HepG2 (cell line): Measurements from ENCODE around the gene AKR1C3. TPM values are rescaled to one million over a fixed set of nuclear protein-coding genes. Genes with fewer than 3 reads are reported as not detected.

ENCODE experiments used
- CBFB ChIP-seq: sonication (generic); formaldehyde crosslinking; IDR thresholded peaks from 2 replicates; pipeline ENCODE4 v1.4.0; 2020; ENCODE audit warnings: missing genetic modification reagents
- CHD2 ChIP-seq: IDR thresholded peaks from 2 replicates; pipeline ENCODE4 v1.6.1; 2011; ENCODE audit warnings: low read depth, low read length, improper control_type of control experiment
- GATAD2A ChIP-seq: IDR thresholded peaks from 2 replicates; pipeline ENCODE4 v1.6.1; 2016
- MXD4 ChIP-seq: IDR thresholded peaks from 2 replicates; pipeline ENCODE4 v1.6.1; 2016; ENCODE audit warnings: mild to moderate bottlenecking, missing biosample characterization, missing genetic modification reagents
- SAFB2 ChIP-seq: sonication (generic); formaldehyde crosslinking; IDR thresholded peaks from 2 replicates; pipeline ENCODE4 v1.5.1; 2020; ENCODE audit warnings: missing genetic modification reagents, low read depth, mild to moderate bottlenecking, borderline replicate concordance
- SAP130 ChIP-seq: IDR thresholded peaks from 2 replicates; pipeline ENCODE4 v1.6.1; 2016; ENCODE audit warnings: low read depth
- SIX1 ChIP-seq: sonication (generic); formaldehyde crosslinking; IDR thresholded peaks from 2 replicates; pipeline ENCODE4 v1.4.0; 2020; ENCODE audit warnings: missing genetic modification reagents, borderline replicate concordance
- polyA plus RNA-seq, 8 experiments: library from polyadenylated mRNA; depleted of rRNA in 3 of 8; stranded (reverse) in 7 of 8; unstranded in 1 of 8; fragments of >200 nt; fragmentation: Illumina TruSeq in 4 of 8; extraction: Trizol in 4 of 8; gene quantifications; 2 replicates each; pipeline versions ENCODE4 v1.2.1 to v1.2.3, GENCODE V29; 2011 to 2016; ENCODE audit warnings: low read depth in 4 of 8, missing spikeins in 1 of 8, mixed read lengths in 1 of 8; ENCODE audit not compliant: insufficient read depth in 1 of 8
- total RNA-seq, 5 experiments: library from RNA; depleted of rRNA; stranded (reverse); fragments of >200 nt; fragmentation: Illumina TruSeq; extraction: Trizol; gene quantifications; 2 replicates each; pipeline ENCODE4 v1.2.3, GENCODE V29; 2016; ENCODE audit warnings: low read depth in 1 of 5
- TF ChIP-seq, protein P1 (sequence below): IDR thresholded peaks from 2 replicates; pipeline ENCODE4 v1.6.1; 2012; ENCODE audit warnings: low read depth, low read length, improper control_type of control experiment
- TF ChIP-seq, protein P2 (sequence below): sonication (generic); formaldehyde crosslinking; IDR thresholded peaks from 2 replicates; pipeline ENCODE4 v1.8.0; 2022; ENCODE audit warnings: missing genetic modification reagents, low read depth, mild to moderate bottlenecking, borderline replicate concordance
- TF ChIP-seq, protein P3 (sequence below): sonication (generic); formaldehyde crosslinking; IDR thresholded peaks from 2 replicates; pipeline ENCODE4 v1.4.0; 2020; ENCODE audit warnings: mild to moderate bottlenecking, missing genetic modification reagents
- TF ChIP-seq, protein P4 (sequence below): sonication (generic); formaldehyde crosslinking; IDR thresholded peaks from 2 replicates; pipeline ENCODE4 v1.4.0; 2020; ENCODE audit warnings: missing genetic modification reagents
- TF ChIP-seq, protein P5 (sequence below): sonication (generic); formaldehyde crosslinking; IDR thresholded peaks from 2 replicates; pipeline ENCODE4 v1.4.0; 2020; ENCODE audit warnings: missing genetic modification reagents
- TF ChIP-seq, protein P6 (sequence below): sonication (generic); formaldehyde crosslinking; IDR thresholded peaks from 2 replicates; pipeline ENCODE4 v1.4.0; 2020; ENCODE audit warnings: low read depth, missing genetic modification reagents

AKR1C3 gene
- total and polyA plus RNA-seq, 2 of the 13 experiments (the other 11 are each of a cell fraction or from before 2014, with no cell fraction given), result 368 to 532 TPM

DNA sequence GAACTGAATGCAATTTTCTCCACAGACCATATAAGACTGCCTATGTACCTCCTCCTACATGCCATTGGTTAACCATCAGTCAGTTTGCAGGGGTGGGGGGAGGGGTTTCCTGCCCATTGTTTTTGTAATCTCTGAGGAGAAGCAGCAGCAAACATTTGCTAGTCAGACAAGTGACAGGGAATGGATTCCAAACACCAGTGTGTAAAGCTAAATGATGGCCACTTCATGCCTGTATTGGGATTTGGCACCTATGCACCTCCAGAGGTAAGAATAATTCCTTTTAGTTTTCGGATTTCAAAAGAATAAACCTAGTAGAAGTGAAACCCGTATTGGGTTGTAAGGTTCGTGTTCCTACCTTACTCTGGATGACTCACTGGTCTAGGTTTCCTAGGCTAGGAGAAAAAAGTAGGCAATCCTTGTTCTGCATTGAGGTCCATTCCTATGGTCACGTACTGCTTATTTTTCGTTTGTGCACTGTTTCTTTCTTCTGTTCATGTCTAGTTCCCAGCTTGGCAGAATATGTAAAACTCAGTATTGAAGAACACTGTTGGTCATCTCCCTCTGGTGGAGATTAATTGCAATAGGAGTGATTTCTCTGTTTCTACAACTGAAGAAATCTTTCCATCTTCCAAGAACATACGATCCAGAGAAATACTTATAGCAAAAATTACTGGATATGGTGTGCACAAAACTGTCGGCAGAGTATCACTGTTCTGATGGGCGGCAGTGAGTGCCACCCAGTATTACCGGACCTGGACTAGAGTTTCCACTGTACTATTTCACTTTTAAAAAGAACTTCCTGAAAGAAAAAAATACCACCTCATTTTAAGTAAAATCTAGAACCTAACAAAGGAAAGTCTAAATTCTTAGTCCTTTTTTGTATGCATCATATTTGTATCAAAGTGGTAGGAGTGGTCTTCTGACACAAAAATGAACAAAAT is at the start of gene AKR1C3 (continued):
- TF ChIP-seq, protein P1, sequence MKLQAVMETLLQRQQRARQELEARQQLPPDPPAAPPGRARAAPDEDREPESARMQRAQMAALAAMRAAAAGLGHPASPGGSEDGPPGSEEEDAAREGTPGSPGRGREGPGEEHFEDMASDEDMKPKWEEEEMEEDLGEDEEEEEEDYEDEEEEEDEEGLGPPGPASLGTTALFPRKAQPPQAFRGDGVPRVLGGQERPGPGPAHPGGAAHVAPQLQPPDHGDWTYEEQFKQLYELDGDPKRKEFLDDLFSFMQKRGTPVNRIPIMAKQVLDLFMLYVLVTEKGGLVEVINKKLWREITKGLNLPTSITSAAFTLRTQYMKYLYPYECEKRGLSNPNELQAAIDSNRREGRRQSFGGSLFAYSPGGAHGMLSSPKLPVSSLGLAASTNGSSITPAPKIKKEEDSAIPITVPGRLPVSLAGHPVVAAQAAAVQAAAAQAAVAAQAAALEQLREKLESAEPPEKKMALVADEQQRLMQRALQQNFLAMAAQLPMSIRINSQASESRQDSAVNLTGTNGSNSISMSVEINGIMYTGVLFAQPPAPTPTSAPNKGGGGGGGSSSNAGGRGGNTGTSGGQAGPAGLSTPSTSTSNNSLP, result 0 out of 2 replicates have a peak, but pooled peaks have one; percentile 58
- TF ChIP-seq, protein P2, sequence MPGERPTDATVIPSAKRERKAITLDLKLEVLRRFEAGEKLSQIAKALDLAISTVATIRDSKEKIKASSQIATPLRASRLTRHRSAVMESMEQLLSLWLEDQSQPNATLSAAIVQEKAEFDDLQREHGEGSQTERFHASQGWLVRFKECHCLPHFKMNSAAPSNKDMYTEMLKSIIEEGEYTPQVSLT (CRISPR knock-in tag), result no peak
- TF ChIP-seq CBFB (CRISPR knock-in tag), result no peak
- TF ChIP-seq, protein P3, sequence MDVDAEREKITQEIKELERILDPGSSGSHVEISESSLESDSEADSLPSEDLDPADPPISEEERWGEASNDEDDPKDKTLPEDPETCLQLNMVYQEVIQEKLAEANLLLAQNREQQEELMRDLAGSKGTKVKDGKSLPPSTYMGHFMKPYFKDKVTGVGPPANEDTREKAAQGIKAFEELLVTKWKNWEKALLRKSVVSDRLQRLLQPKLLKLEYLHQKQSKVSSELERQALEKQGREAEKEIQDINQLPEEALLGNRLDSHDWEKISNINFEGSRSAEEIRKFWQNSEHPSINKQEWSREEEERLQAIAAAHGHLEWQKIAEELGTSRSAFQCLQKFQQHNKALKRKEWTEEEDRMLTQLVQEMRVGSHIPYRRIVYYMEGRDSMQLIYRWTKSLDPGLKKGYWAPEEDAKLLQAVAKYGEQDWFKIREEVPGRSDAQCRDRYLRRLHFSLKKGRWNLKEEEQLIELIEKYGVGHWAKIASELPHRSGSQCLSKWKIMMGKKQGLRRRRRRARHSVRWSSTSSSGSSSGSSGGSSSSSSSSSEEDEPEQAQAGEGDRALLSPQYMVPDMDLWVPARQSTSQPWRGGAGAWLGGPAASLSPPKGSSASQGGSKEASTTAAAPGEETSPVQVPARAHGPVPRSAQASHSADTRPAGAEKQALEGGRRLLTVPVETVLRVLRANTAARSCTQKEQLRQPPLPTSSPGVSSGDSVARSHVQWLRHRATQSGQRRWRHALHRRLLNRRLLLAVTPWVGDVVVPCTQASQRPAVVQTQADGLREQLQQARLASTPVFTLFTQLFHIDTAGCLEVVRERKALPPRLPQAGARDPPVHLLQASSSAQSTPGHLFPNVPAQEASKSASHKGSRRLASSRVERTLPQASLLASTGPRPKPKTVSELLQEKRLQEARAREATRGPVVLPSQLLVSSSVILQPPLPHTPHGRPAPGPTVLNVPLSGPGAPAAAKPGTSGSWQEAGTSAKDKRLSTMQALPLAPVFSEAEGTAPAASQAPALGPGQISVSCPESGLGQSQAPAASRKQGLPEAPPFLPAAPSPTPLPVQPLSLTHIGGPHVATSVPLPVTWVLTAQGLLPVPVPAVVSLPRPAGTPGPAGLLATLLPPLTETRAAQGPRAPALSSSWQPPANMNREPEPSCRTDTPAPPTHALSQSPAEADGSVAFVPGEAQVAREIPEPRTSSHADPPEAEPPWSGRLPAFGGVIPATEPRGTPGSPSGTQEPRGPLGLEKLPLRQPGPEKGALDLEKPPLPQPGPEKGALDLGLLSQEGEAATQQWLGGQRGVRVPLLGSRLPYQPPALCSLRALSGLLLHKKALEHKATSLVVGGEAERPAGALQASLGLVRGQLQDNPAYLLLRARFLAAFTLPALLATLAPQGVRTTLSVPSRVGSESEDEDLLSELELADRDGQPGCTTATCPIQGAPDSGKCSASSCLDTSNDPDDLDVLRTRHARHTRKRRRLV (CRISPR knock-in tag), result no peak
- TF ChIP-seq SAFB2 (CRISPR knock-in tag), result no peak
- peak; percentile 36; the same call in 1 of the 2 replicates for TF ChIP-seq MXD4 (CRISPR knock-in tag)
- no peak for TF ChIP-seq SIX1
- TF ChIP-seq, protein P4, sequence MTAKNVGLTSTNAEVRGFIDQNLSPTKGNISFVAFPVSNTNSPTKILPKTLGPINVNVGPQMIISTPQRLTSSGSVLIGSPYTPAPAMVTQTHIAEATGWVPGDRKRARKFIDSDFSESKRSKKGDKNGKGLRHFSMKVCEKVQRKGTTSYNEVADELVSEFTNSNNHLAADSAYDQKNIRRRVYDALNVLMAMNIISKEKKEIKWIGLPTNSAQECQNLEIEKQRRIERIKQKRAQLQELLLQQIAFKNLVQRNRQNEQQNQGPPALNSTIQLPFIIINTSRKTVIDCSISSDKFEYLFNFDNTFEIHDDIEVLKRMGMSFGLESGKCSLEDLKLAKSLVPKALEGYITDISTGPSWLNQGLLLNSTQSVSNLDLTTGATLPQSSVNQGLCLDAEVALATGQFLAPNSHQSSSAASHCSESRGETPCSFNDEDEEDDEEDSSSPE (CRISPR knock-in tag), result no peak
- TF ChIP-seq CHD2, result peak; percentile 9; the same call in 1 of the 2 replicates
- TF ChIP-seq SAP130, result peak; percentile 71
- TF ChIP-seq, protein P5, sequence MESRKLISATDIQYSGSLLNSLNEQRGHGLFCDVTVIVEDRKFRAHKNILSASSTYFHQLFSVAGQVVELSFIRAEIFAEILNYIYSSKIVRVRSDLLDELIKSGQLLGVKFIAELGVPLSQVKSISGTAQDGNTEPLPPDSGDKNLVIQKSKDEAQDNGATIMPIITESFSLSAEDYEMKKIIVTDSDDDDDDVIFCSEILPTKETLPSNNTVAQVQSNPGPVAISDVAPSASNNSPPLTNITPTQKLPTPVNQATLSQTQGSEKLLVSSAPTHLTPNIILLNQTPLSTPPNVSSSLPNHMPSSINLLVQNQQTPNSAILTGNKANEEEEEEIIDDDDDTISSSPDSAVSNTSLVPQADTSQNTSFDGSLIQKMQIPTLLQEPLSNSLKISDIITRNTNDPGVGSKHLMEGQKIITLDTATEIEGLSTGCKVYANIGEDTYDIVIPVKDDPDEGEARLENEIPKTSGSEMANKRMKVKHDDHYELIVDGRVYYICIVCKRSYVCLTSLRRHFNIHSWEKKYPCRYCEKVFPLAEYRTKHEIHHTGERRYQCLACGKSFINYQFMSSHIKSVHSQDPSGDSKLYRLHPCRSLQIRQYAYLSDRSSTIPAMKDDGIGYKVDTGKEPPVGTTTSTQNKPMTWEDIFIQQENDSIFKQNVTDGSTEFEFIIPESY (CRISPR knock-in tag), result 0 out of 2 replicates have a peak, but pooled peaks have one; percentile 19
- TF ChIP-seq GATAD2A, result peak; percentile 66
- TF ChIP-seq, protein P6, sequence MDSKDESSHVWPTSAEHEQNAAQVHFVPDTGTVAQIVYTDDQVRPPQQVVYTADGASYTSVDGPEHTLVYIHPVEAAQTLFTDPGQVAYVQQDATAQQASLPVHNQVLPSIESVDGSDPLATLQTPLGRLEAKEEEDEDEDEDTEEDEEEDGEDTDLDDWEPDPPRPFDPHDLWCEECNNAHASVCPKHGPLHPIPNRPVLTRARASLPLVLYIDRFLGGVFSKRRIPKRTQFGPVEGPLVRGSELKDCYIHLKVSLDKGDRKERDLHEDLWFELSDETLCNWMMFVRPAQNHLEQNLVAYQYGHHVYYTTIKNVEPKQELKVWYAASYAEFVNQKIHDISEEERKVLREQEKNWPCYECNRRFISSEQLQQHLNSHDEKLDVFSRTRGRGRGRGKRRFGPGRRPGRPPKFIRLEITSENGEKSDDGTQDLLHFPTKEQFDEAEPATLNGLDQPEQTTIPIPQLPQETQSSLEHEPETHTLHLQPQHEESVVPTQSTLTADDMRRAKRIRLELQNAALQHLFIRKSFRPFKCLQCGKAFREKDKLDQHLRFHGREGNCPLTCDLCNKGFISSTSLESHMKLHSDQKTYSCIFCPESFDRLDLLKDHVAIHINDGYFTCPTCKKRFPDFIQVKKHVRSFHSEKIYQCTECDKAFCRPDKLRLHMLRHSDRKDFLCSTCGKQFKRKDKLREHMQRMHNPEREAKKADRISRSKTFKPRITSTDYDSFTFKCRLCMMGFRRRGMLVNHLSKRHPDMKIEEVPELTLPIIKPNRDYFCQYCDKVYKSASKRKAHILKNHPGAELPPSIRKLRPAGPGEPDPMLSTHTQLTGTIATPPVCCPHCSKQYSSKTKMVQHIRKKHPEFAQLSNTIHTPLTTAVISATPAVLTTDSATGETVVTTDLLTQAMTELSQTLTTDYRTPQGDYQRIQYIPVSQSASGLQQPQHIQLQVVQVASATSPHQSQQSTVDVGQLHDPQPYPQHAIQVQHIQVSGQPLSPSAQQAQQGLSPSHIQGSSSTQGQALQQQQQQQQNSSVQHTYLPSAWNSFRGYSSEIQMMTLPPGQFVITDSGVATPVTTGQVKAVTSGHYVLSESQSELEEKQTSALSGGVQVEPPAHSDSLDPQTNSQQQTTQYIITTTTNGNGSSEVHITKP (CRISPR knock-in tag), result no peak
